Measurements from ENCODE around the gene ANKRD17. TPM values are rescaled to one million over a fixed set of nuclear protein-coding genes. Genes with fewer than 3 reads are reported as not detected.

Gene ANKRD17
- total RNA-seq, 1 donor from 2014 or later, result 91.9 TPM

GRCh38 chr4:73248416-73248815 is 10.2 kb downstream of the ANKRD17 start:
- Histone ChIP-seq H3K79me2 (ENCODE audit: insufficient read depth, low read length) (peaks cover 100% of the 10 kb centered on the region), H3K4me1 (ENCODE audit: insufficient read depth, low read length) (no peaks in the 10 kb centered on the region), H3K27me3 (ENCODE audit: insufficient read depth, low read length) (no peaks in the 10 kb centered on the region), H3K4me2 (ENCODE audit: low read length) (no peak overlapping the region), H3K9ac (ENCODE audit: low read length) (no peak overlapping the region), H3K27ac (ENCODE audit: low read depth, low read length) (no peak overlapping the region), H3K36me3 (ENCODE audit: insufficient read depth, low read length) (peaks cover 5% of the 10 kb centered on the region), H4K20me1 (ENCODE audit: insufficient read depth, low read length) (peaks cover 84% of the 10 kb centered on the region), H3K9me3 (ENCODE audit: insufficient read depth, low read depth, low read length) (no peaks in the 10 kb centered on the region), H2AFZ (ENCODE audit: low read depth, low read length) (no peak overlapping the region), H3K4me3 (ENCODE audit: insufficient read depth, low read depth, low read length) (no peak overlapping the region)
- Mint-ChIP-seq H3K9me3 (ENCODE audit: unreplicated experiment) (no peaks in the 10 kb centered on the region), H3K27ac (ENCODE audit: unreplicated experiment) (no peak overlapping the region), H3K27me3 (ENCODE audit: low read depth, unreplicated experiment) (no peaks in the 10 kb centered on the region), H3K4me3 (ENCODE audit: unreplicated experiment) (no peak overlapping the region), H3K4me1 (ENCODE audit: low read depth, unreplicated experiment) (peaks cover 30% of the 10 kb centered on the region), H3K36me3 (ENCODE audit: low read depth, unreplicated experiment) (peaks cover 9% of the 10 kb centered on the region)
- TF ChIP-seq EZH2 (IDR thresholded peaks at IDR 0.05; ENCODE audit: insufficient read depth, low read length) (no peak), CTCF (IDR thresholded peaks at IDR 0.05; ENCODE audit: insufficient read depth, low read depth, low read length) (no peak)
- DNase-seq (ENCODE audit: low read depth) (no peak), FAIRE-seq (no peak)

GRCh38 chr4:73247100-73247499 is 11.5 kb downstream of the ANKRD17 start:
- Histone ChIP-seq H2AFZ (ENCODE audit: low read depth, low read length) (no peak overlapping the region), H3K9me3 (ENCODE audit: insufficient read depth, low read depth, low read length) (no peaks in the 10 kb centered on the region), H3K9ac (ENCODE audit: low read length) (no peak overlapping the region), H3K4me1 (ENCODE audit: insufficient read depth, low read length) (no peaks in the 10 kb centered on the region), H3K4me3 (ENCODE audit: insufficient read depth, low read depth, low read length) (no peak overlapping the region), H3K4me2 (ENCODE audit: low read length) (no peak overlapping the region), H4K20me1 (ENCODE audit: insufficient read depth, low read length) (peaks cover 84% of the 10 kb centered on the region), H3K79me2 (ENCODE audit: insufficient read depth, low read length) (peaks cover 100% of the 10 kb centered on the region), H3K27ac (ENCODE audit: low read depth, low read length) (no peak overlapping the region), H3K36me3 (ENCODE audit: insufficient read depth, low read length) (peaks cover under 1% of the 10 kb centered on the region), H3K27me3 (ENCODE audit: insufficient read depth, low read length) (no peaks in the 10 kb centered on the region)
- FAIRE-seq (no peak), DNase-seq (ENCODE audit: low read depth) (no peak)
- Mint-ChIP-seq H3K4me3 (ENCODE audit: unreplicated experiment) (no peak overlapping the region), H3K4me1 (ENCODE audit: low read depth, unreplicated experiment) (peaks cover 27% of the 10 kb centered on the region), H3K27ac (ENCODE audit: unreplicated experiment) (no peak overlapping the region), H3K27me3 (ENCODE audit: low read depth, unreplicated experiment) (no peaks in the 10 kb centered on the region), H3K9me3 (ENCODE audit: unreplicated experiment) (no peaks in the 10 kb centered on the region), H3K36me3 (ENCODE audit: low read depth, unreplicated experiment) (peaks cover 7% of the 10 kb centered on the region)
- TF ChIP-seq EZH2 (IDR thresholded peaks at IDR 0.05; ENCODE audit: insufficient read depth, low read length) (no peak), CTCF (IDR thresholded peaks at IDR 0.05; ENCODE audit: insufficient read depth, low read depth, low read length) (no peak)

GRCh38 chr4:73245955-73246354 is 12.6 kb downstream of the ANKRD17 start:
- H4K20me1 ChIP-seq (ENCODE audit: insufficient read depth, low read length), result peaks cover 76% of the 10 kb centered on the region
- no peak for DNase-seq (ENCODE audit: low read depth)
- peaks cover 100% of the 10 kb centered on the region for H3K79me2 ChIP-seq (ENCODE audit: insufficient read depth, low read length)
- TF ChIP-seq CTCF (IDR thresholded peaks at IDR 0.05; ENCODE audit: insufficient read depth, low read depth, low read length) (no peak), EZH2 (IDR thresholded peaks at IDR 0.05; ENCODE audit: insufficient read depth, low read length) (no peak)
- Mint-ChIP-seq H3K27me3 (ENCODE audit: low read depth, unreplicated experiment) (no peaks in the 10 kb centered on the region), H3K36me3 (ENCODE audit: low read depth, unreplicated experiment) (peaks cover 7% of the 10 kb centered on the region), H3K9me3 (ENCODE audit: unreplicated experiment) (no peaks in the 10 kb centered on the region), H3K4me3 (ENCODE audit: unreplicated experiment) (no peak overlapping the region), H3K27ac (ENCODE audit: unreplicated experiment) (no peak overlapping the region), H3K4me1 (ENCODE audit: low read depth, unreplicated experiment) (peaks cover 28% of the 10 kb centered on the region)
- no peak overlapping the region for H3K27ac ChIP-seq (ENCODE audit: low read depth, low read length)
- H3K4me1 ChIP-seq (ENCODE audit: insufficient read depth, low read length), result no peaks in the 10 kb centered on the region
- H3K9ac ChIP-seq (ENCODE audit: low read length), result no peak overlapping the region
- no peak overlapping the region for H2AFZ ChIP-seq (ENCODE audit: low read depth, low read length)
- FAIRE-seq, result no peak
- H3K4me3 ChIP-seq (ENCODE audit: insufficient read depth, low read depth, low read length), result no peak overlapping the region
- H3K36me3 ChIP-seq (ENCODE audit: insufficient read depth, low read length), result no peaks in the 10 kb centered on the region
- H3K27me3 ChIP-seq (ENCODE audit: insufficient read depth, low read length), result no peaks in the 10 kb centered on the region
- no peaks in the 10 kb centered on the region for H3K9me3 ChIP-seq (ENCODE audit: insufficient read depth, low read depth, low read length)
- no peak overlapping the region for H3K4me2 ChIP-seq (ENCODE audit: low read length)
